GM12892 (cell line): ENCODE measurements around the gene IL36RN.

Source experiments
- POLR2A ChIP-seq: IDR thresholded peaks from 2 replicates; pipeline ENCODE4 v1.6.1; 2011; ENCODE audit warnings: low read depth, low read length, control low read depth
- TAF1 ChIP-seq: IDR thresholded peaks from 2 replicates; pipeline ENCODE4 v1.6.1; 2011; ENCODE audit warnings: low read depth, mild to moderate bottlenecking, control low read depth, low read length, borderline replicate concordance

- TF ChIP-seq POLR2A, result no peak
- no peak for TF ChIP-seq TAF1
These were observed 10.9 kb downstream of the IL36RN start for GRCh38 chr2:113069676-113070605.
